Skin of body (tissue), 2 donors: ENCODE results near the gene PMVK. TPM values are rescaled to one million over a fixed set of nuclear protein-coding genes. Genes with fewer than 3 reads are reported as not detected.

Source experiments
- DNase-seq: peaks from one replicate; lab custom pipeline; 2025; lab: John Stamatoyannopoulos, UW
- total RNA-seq: library from RNA; depleted of rRNA; stranded (reverse); fragments of >200 nt; gene quantifications from one replicate; pipeline ENCODE4 v1.2.3, GENCODE V29; 2014

The PMVK gene
- total RNA-seq, 1 donor from 2014 or later: 18.9 TPM

- DNase-seq: no peak
These were observed 15.6 kb upstream of the PMVK start for GRCh38 chr1:154951901-154952657.

DNA sequence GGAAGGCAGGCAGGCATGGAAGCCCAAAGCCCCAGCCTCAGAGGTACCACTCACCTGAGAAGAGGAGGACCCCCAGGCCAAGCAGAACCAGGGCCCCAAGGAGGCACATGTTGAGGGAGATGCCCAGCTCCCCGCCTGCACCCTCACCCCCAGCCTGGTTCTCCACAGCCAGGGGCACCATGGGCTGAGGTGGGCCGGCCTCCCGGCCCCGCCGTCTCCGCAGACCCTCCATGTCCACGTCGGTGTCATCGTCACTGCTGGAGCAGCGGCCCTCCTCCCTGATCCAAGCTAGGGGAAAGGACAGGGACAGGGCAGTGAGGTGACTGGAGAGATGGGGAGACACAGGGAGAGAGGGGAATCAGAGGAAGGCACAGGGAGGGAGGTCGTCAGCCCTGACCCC is 11.6 kb upstream of the PMVK start:
- DNase-seq: no peak

GRCh38 chr1:154945962-154946850 is 9.7 kb upstream of the PMVK start:
- DNase-seq: no peak

- DNase-seq: no peak
These were observed 8.8 kb upstream of the PMVK start for GRCh38 chr1:154945160-154945961.

- no peak for DNase-seq
These were observed 8.1 kb upstream of the PMVK start for GRCh38 chr1:154944401-154945159.

DNA sequence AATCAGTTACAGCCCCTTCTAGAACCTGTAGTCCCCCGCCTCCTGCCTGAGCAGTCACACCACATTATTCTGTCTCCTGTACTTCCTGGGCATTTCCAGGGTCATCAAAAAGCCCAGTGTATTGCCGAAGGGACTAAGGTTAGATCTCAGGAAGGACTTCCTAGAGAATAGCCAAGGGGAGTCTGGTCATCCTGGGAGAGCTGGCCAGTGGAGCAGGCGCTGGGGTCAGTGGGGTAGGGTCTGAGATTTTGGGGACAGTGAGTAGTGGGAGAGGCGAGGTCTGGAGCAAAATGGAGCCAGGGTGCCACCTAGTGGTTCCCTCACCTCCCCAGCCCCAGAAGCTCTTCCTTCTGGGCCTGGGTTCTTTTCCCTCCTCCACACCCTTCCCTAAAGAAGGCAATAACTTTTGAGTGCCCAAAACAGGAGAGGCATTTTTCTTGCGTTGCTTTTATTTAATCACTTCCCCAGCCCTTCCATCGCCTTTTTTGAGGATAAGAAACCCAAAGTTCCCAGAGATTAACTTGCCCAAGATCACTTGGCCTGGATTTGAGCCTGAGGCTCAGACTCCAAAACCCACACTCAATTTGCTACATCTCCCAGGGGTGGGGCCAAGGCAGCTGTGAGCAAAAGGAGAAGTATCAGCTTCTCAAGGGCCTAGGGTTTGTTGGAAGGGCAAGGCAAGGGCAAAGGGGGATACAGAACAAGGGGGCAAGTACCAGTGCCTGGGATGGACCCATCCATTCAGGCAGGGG is 7.3 kb upstream of the PMVK start:
- no peak for DNase-seq

- no peak for DNase-seq
These were observed 5.0 kb upstream of the PMVK start for GRCh38 chr1:154941333-154942013.

- no peak for DNase-seq
These were observed 4.2 kb upstream of the PMVK start for GRCh38 chr1:154940651-154941194.

GRCh38 chr1:154940213-154940560 is 3.7 kb upstream of the PMVK start:
- DNase-seq: no peak

- no peak for DNase-seq
These were observed 2.3 kb upstream of the PMVK start for GRCh38 chr1:154938604-154939399.

- no peak for DNase-seq
These were observed 1.5 kb upstream of the PMVK start for GRCh38 chr1:154937988-154938386.

- peak; percentile 99 for DNase-seq
These were observed 817 bp upstream of the PMVK start for GRCh38 chr1:154937085-154937987.

- DNase-seq: no peak
These were observed 567 bp downstream of the PMVK start for GRCh38 chr1:154935749-154936554.

- DNase-seq: no peak
These were observed 2.1 kb downstream of the PMVK start for GRCh38 chr1:154934358-154934948.

GRCh38 chr1:154931940-154932487 is 4.5 kb downstream of the PMVK start:
- DNase-seq: no peak

DNA sequence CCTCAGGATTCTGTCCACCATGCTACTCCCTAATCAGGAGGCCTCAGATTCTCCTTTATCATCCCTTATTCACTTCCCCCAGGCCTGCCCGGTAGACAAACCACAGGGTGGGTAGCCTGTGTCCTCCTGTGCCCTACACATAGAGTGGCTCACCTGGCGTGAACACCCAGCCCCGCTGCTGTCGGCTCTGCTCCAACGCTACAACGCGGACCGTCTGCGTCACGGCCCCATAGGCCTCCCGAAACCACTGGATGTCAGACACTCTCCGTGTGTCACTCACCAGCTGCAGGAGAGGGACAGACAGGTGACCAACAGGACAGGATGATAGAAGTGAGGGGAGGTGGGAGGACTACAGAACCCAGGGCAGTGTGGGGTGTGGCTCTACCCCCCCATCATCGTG is 10.3 kb downstream of the PMVK start:
- no peak for DNase-seq
